HG03571 (cell line): ENCODE results near the gene ZC3H14.

Experiments
- ATAC-seq: cut with Tn5 transposase; IDR thresholded peaks from one replicate; pipeline ENCODE4 v1.9.1; 2021; ENCODE audit not compliant: unreplicated experiment

ZC3H14 gene

GRCh38 chr14:88599761-88600439 is 37.1 kb downstream of the ZC3H14 start:
- peak; percentile 89 for ATAC-seq

GRCh38 chr14:88604212-88604611 is 41.4 kb downstream of the ZC3H14 start:
- no peak for ATAC-seq

GRCh38 chr14:88605594-88605993 is 42.8 kb downstream of the ZC3H14 start:
- no peak for ATAC-seq

GRCh38 chr14:88607829-88608228 is 45.0 kb downstream of the ZC3H14 start:
- no peak for ATAC-seq

- no peak for ATAC-seq
Measured at GRCh38 chr14:88611878-88612277, 49.0 kb downstream of the ZC3H14 start.

GRCh38 chr14:88612981-88613380 is 50.1 kb downstream of the ZC3H14 start:
- ATAC-seq = no peak

GRCh38 chr14:88613552-88614010 is 50.7 kb downstream of the ZC3H14 start:
- no peak for ATAC-seq

- no peak for ATAC-seq
Measured at GRCh38 chr14:88614218-88614907, 51.5 kb downstream of the ZC3H14 start.

GRCh38 chr14:88616697-88617096 is 53.9 kb downstream of the ZC3H14 start:
- ATAC-seq = no peak

- ATAC-seq = no peak
Measured at GRCh38 chr14:88617479-88617878, 54.6 kb downstream of the ZC3H14 start.

- ATAC-seq = no peak
Measured at GRCh38 chr14:88618476-88618875, 55.6 kb downstream of the ZC3H14 start.

GRCh38 chr14:88621100-88621499 is 58.3 kb downstream of the ZC3H14 start:
- no peak for ATAC-seq

GRCh38 chr14:88625671-88626070 is 62.8 kb downstream of the ZC3H14 start:
- ATAC-seq = no peak

- no peak for ATAC-seq
Measured at GRCh38 chr14:88628033-88628432, 65.2 kb downstream of the ZC3H14 start.

GRCh38 chr14:88628462-88628861 is 65.6 kb downstream of the ZC3H14 start:
- ATAC-seq = no peak

GRCh38 chr14:88630565-88630964 is 67.7 kb downstream of the ZC3H14 start:
- no peak for ATAC-seq

- ATAC-seq = no peak
Measured at GRCh38 chr14:88631091-88631490, 68.3 kb downstream of the ZC3H14 start.

GRCh38 chr14:88632512-88632911 is 69.7 kb downstream of the ZC3H14 start:
- ATAC-seq = no peak

- ATAC-seq = no peak
Measured at GRCh38 chr14:88639221-88639620, 76.4 kb downstream of the ZC3H14 start.

GRCh38 chr14:88660056-88660455 is 97.2 kb downstream of the ZC3H14 start:
- no peak for ATAC-seq

- ATAC-seq = peak; percentile 77
Measured at GRCh38 chr14:88667555-88668273, 104.9 kb downstream of the ZC3H14 start.
